Fibroblast of villous mesenchyme (primary cell): ENCODE measurements around the gene ZNF143. TPM values are rescaled to one million over a fixed set of nuclear protein-coding genes. Genes with fewer than 3 reads are reported as not detected.
A peak's percentile ranks its signal among the peaks of the same experiment; 100 is the strongest.

Experiments used
- DNase-seq: peaks from one replicate; pipeline ENCODE4 v3.0.0-alpha.2; 2010; ENCODE audit warnings: low read depth
- H3K4me3 ChIP-seq: 2 replicates; pipeline ENCODE4 v1.5.1; 2011; ENCODE audit warnings: low read depth, mild to moderate bottlenecking, low read length
- small RNA-seq: library from RNA; depleted of rRNA; stranded (forward); fragments of <200 nt; gene quantifications from one replicate; pipeline ENCODE3, GENCODE V24; 2012
- total RNA-seq: library from RNA; depleted of rRNA; stranded (reverse); fragments of >200 nt; gene quantifications from 2 replicates; pipeline ENCODE4 v1.2.3, GENCODE V29; 2012
- TF ChIP-seq, protein P1 (sequence below): IDR thresholded peaks from 2 replicates; pipeline ENCODE4 v1.5.1; 2012; ENCODE audit warnings: low read depth, mild to moderate bottlenecking, low read length; ENCODE audit not compliant: insufficient read depth

The ZNF143 gene
- total RNA-seq, 1 donor: 25.9 TPM

- peak; percentile 95 for DNase-seq
- H3K4me3 ChIP-seq: peak overlapping the region; percentile 80
- TF ChIP-seq, protein P1, sequence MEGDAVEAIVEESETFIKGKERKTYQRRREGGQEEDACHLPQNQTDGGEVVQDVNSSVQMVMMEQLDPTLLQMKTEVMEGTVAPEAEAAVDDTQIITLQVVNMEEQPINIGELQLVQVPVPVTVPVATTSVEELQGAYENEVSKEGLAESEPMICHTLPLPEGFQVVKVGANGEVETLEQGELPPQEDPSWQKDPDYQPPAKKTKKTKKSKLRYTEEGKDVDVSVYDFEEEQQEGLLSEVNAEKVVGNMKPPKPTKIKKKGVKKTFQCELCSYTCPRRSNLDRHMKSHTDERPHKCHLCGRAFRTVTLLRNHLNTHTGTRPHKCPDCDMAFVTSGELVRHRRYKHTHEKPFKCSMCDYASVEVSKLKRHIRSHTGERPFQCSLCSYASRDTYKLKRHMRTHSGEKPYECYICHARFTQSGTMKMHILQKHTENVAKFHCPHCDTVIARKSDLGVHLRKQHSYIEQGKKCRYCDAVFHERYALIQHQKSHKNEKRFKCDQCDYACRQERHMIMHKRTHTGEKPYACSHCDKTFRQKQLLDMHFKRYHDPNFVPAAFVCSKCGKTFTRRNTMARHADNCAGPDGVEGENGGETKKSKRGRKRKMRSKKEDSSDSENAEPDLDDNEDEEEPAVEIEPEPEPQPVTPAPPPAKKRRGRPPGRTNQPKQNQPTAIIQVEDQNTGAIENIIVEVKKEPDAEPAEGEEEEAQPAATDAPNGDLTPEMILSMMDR: no peak
Observed at GRCh38 chr11:9575260-9576240, 114.7 kb downstream of the ZNF143 start.

DNA sequence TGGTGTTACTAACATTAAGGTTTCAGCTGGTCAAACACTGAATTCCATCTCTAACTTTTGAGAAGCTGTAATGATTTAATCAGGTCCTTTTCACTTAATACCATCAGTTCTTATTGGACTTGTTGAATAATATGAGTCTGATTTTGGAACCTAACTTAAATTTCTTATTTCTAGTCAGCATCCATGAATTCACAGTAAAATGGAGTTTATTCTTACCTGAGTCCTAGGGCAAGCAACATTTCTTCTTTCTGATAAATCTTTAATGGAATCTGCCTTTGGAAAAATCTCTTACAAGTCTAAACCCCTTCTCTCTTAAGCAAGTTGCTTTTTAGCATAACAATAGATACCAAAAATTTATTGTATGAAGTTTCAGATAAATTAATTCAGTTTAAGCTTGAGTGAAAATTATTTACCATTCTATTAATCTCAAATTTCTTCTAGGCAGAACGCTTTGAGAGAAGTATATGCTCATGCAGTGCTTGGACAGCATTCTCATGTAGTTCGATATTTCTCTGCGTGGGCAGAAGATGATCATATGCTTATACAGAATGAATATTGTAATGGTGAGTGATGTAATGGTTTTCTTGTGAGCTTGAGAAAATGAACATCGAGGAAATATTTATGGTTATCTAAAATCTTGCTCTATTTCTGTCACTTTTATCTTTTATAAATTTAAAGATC, 116.0 kb downstream of the ZNF143 start:
- TF ChIP-seq, protein P1: no peak
- DNase-seq: peak; percentile 63
- H3K4me3 ChIP-seq: peak overlapping the region; percentile 80

- peak overlapping the region; percentile 80 for H3K4me3 ChIP-seq
- peak; percentile 89 for DNase-seq
- TF ChIP-seq, protein P1: no peak
Observed at GRCh38 chr11:9577556-9577955, 116.7 kb downstream of the ZNF143 start.

Small RNA genes within 50 kb of the gene (small RNA-seq; reads per million reads assigned to genes)
- gene RF01210 (not detected), gene SNORA23 (939 reads per million, percentile 99 among the genes with 10 or more reads in this experiment)

Other genes starting within 250 kb of the ZNF143 start
- 152 and 158 TPM in 2 replicates for gene DENND5A, start 195.7 kb upstream of the ZNF143 start, total RNA-seq
- gene TMEM41B, start 146.4 kb upstream of the ZNF143 start, total RNA-seq: 48.3 and 48.8 TPM in 2 replicates
- gene IPO7, start 76.4 kb upstream of the ZNF143 start, total RNA-seq: 149 and 184 TPM in 2 replicates
- gene WEE1, start 112.7 kb downstream of the ZNF143 start, total RNA-seq: 51.2 and 88.9 TPM in 2 replicates
- 52.8 and 63.0 TPM in 2 replicates for gene SWAP70, start 203.1 kb downstream of the ZNF143 start, total RNA-seq